HG02642 (cell line): ENCODE results near the gene ASAP2.

Source experiments
- ATAC-seq: cut with Tn5 transposase; IDR thresholded peaks from one replicate; pipeline ENCODE4 v1.9.1; 2021; ENCODE audit warnings: mild to moderate bottlenecking; ENCODE audit not compliant: unreplicated experiment, poor library complexity

The ASAP2 gene

GRCh38 chr2:9335322-9335832, 128.8 kb downstream of the ASAP2 start:
- no peak for ATAC-seq

DNA sequence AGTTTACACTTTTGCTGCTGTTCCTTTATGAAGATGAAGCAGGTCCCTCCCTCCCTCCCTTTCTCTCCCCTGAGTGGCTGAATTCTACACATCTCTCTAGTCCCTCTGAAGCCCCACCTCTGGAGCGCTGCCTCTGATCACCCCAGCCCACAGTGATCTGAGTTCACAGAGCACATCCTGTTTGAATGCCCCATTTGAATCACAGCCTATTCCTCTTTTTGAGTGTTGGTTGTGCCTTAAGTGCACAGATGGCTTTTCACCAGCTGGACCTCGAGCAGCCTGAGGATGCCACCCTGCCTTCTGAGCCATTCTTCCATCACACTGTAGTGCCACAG, 129.6 kb downstream of the ASAP2 start:
- no peak for ATAC-seq

DNA sequence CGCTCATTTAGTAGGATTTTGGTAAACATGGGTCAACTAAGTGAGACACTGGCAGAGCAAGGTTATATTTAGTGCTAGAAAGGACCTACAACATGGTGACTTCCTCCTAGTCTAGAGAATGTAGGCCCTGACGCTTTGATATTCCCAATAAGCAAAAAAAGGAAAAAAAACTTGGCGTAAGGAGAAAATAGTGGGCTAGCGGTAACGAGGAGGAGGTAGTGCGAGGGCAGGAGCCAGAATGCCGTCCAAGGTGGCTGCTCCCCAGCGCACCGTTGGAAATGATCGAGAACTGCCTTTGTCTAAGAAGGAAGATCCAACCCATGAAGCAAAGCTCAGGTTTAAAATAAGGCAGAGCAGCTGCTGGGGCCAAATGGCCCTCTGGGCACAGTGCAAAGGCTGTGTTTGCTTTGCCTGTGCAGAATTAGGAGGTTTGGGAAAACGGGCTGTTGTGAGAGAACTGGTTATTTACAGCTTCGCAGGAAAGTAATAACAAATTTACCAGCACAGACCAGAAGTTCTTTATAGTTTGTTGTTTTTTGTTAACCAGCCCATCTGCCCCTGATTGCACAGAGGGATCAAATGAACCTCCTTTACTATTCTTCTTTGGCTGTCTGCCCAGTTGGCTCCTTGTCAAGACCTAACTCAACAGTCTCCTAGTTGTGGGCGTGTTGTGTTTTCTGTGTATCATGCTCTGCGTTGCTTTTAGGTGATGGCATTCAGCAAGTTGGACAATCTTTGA, 130.1 kb downstream of the ASAP2 start:
- no peak for ATAC-seq

DNA sequence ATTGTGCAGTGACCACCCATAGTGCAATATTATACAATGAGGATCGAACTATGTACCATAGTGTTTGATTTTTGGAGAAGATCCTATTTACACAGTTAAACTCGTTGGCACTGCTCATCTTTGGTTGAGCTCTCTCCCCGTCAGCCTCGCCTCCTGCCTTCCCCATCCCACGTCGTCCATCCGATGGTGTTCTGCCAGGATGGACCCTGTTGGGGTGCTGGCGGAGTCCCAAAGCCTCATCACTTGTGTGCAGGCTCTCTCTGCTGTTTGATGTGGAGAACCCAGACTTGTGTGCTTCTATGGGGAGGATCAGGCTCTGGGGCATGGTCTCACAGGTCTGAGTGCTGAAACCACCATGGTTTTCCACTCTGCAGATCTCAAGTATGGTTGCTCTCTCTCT, 131.3 kb downstream of the ASAP2 start:
- ATAC-seq, result no peak

DNA sequence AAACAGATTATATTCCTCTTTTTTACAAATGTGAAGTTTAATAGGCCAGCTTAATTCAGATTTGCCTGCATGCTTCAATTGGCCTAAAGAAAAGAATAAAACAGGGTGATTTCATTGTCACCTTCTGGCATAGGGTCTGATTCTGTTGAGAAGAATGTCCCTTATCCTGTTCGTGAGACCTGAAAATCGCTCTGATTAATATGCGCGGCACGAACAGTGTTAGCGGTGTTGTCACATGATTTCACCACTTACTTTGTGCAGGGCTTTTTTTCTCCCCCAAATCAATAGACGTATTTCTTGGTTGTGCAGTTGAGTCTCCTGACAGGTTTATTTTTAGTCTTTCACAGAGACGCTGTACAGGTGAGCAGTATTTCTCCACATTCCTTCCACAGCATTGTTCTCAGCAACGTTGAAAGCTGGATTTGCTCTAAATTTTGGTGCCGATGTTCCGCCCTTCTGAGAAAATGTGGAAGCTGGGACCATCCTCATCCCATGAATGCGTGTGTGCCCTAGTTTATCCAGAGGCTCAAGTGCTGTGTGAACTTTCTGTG, 134.8 kb downstream of the ASAP2 start:
- ATAC-seq, result no peak

DNA sequence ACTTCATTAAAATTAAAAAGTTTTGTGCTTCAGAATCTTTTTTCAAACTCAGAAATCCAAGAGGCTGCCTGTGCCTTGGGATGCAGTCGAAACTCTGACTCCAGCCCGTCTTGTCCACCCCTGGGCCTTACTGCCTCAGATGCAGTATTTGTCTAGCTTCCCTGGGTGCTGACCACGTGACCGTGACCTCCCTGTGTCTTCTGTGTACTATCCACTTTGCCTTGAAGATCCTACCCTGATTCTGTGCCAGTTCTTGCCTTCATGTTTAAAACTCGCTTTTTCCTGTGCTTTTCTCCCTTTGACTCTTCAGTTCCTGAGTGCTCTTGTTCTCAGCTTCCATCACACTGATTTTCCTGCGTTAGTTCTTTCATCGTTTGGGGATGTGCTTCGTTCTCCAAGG, 136.0 kb downstream of the ASAP2 start:
- ATAC-seq, result no peak

- no peak for ATAC-seq
These were observed 136.9 kb downstream of the ASAP2 start for GRCh38 chr2:9343524-9343923.

DNA sequence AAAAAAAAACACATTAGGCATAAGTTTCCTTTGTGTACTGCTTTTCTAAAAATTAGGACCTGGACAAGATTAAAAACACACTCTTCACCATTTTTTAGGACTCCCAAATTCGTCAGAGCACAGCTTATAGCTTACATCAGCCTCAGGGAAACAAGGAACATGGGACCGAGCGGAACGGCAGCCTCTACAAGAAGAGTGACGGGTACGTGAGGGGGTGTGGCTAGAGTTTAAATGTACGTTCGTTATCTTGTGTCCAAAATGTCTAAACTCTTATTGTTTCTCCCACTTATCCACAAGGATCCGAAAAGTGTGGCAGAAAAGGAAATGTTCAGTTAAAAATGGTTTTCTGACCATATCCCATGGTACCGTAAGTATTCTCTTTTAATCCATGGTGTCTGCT, 137.8 kb downstream of the ASAP2 start:
- no peak for ATAC-seq

- no peak for ATAC-seq
These were observed 138.7 kb downstream of the ASAP2 start for GRCh38 chr2:9345343-9345742.

DNA sequence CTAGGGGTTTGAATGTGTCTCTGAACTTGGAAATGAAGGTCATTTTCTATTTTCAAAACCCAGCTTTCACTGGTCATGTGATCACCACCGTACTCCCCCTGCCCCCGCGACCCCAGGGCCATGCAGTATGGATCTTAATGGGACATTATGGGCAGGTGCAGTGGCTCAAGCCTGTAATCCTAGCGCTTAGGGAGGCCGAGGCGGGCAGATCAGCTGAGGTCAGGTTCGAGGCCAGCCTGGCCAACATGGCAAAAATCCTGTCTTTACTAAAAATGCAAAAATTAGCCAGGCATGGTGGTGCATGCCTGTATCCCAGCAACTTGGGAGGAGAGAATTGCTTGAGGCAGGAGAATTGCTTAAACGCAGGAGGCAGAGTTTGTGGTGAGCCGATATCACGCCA, 139.4 kb downstream of the ASAP2 start:
- no peak for ATAC-seq

DNA sequence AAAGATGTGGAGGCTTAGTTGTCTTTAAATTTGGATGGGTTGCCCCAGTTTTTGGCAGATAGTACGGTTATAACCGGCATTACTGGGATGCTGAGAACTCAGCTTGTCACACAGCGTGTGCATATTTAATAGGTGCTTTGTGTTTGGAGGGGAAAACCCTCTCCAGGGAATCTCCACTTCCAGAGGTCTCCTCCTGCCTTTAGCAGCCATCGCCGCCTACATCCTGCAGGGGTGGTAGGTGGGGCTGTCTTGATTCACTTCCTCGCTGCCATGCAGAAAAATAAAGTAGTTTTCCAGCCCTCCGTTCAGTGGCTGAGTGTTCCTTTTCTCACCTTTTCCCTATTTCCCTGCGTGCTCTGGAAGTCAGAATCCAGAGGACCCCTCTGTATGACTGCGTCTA, 140.3 kb downstream of the ASAP2 start:
- ATAC-seq, result no peak

DNA sequence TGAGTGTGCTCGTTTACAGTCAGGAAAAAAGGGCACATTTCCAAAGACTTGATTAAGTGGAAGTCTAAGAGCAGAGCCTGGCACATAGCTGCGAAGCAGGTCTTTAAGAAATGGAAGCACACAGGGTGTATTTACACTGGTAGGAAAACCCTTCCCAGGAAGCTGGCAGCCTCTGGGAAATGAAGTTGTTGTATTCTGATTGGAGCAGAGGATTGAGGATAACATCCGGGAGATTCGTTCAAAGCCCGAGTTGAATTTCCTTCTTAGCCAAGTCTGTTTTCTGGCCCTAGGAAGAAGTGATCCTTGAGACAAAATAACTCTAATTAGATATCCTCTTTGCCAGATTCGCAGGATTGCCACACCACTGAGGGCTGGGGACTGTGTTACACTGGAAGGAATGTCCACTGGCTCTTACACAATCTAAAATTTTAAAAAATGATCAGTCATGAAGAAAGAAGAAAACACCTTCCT, 140.8 kb downstream of the ASAP2 start:
- no peak for ATAC-seq

GRCh38 chr2:9354318-9354717, 147.7 kb downstream of the ASAP2 start:
- no peak for ATAC-seq

DNA sequence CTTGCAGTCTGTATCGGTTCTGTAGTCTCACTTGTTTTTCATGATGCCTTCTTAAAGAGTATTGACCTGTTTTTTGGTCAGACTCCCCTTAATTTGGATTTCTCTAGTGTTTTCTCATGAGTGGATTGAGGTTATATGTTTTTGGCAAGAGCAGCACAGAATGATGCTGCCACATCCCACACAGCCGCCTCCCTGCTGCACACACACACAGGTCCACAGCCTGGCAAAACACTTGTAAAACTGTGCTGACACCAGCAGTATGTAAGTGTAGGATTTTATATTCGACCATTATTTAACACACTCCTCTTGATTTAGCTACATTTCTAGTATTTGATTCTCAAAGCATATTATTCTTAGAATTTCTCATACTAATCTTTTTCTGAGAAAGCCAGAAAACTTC, 148.7 kb downstream of the ASAP2 start:
- ATAC-seq, result no peak

GRCh38 chr2:9355716-9356115, 149.1 kb downstream of the ASAP2 start:
- no peak for ATAC-seq

DNA sequence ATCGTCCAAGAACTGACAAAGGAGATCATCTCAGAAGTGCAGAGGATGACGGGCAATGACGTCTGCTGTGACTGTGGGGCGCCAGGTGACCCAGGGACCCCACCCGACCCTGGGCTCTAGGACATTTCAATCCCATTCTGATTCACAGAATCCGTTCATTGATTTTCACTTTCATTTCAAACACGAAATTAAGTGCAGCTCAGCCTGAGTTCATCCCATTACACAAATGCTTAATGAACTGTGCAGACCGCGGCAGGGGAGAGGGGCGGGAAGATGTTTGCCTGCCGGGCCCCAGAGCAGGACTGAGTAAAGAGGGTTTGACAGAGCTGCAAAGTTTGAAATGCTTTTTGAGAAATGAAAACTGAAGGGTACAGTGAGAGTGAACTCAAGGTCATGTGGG, 149.6 kb downstream of the ASAP2 start:
- ATAC-seq, result no peak

DNA sequence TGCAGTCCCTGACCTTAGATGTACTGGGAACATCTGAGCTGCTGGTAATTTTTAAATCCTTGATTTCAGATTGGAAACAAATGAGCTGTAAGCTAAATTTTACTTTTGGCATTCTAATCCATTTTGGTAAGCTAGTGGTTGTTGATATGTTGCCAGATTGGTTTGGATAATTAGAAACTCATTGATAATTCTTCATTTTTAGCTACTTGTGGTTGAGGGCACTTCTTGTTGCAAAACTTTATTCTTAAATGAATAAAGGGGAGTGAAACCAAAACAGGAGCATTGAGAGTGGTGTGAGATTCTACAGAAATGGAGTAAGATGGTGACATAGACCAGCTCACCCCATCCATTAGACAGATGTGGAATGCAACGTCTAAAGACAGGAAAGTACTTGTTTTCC, 152.2 kb downstream of the ASAP2 start:
- no peak for ATAC-seq

DNA sequence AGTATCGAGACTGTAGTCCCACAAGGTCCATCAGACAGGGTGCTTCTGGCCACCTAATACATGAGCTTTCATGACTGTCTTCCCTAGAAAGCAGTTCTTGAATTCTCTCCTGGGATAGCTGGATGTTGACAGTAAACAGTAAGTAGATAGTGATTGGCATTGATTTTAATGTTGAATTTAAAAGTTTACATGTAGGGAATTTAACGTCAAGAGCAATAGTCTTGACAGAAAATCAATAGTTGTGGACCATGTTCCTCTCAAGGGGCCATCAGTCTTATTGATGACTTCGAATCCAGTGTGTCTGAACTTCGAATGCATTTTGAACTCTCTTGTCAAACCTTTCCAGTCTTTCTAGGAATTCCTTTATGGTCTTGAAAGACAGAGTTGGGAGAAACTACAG, 152.9 kb downstream of the ASAP2 start:
- no peak for ATAC-seq

DNA sequence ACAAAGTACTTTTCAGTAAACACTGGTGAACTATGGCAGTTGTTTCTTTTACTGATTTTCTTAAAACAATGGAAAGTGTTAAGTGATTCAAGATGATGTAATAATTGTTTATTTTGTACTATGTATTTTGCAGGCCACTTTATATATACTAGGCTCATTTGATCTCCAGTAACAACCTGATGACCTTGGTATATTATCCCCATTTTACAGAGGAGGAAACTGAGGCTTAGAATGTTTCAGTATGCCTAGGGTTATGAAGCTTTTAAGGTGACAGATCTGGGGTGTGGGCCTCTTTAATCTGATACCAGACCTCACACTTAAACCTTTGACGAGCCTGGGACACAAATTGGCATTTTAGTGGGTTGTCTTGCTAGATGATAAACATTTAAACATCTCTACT, 153.5 kb downstream of the ASAP2 start:
- no peak for ATAC-seq

DNA sequence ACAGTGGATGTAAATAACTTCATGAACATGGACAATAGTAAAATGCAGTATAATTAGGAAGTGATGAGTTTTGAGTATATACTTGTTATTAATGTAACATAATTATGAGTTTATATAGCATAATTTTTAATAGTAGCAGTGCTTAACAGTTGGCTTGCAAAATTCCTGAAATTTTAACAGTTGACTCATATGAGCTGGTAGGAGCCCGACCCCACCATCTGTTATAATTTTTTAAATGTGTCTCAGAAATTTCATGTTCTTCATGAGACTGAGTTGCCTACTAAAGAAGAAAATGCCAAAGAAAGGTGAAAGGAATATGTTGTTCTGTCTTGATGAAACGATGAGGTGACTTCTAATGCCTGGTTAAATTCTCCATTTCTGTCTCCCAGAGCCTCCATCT, 154.1 kb downstream of the ASAP2 start:
- ATAC-seq, result no peak

GRCh38 chr2:9364373-9364772, 157.8 kb downstream of the ASAP2 start:
- ATAC-seq, result no peak

- no peak for ATAC-seq
These were observed 158.3 kb downstream of the ASAP2 start for GRCh38 chr2:9364791-9365497.
